Stimulated activated effector memory CD8-positive, alpha-beta T cell treated with anti-CD3 and anti-CD28 coated beads, Interleukin-12 subunit alpha, Interleukin-12 subunit beta, amount 100 ng/mL, for 72 hours (primary cell): ENCODE measurements around the gene HABP4.

Experiments used
- ATAC-seq: fragments of 150-1000 bp; cut with Tn5 transposase; 2 replicates; pipeline ENCODE4 v1.10.0; 2021
- DNase-seq, 2 donors: peaks; one replicate each; pipeline ENCODE4 v3.0.0; 2021 to 2022; ENCODE audit warnings: low spot score in 2 of 2
- H3K27ac Mint-ChIP-seq: one replicate; pipeline ENCODE4 v1.8.0; 2022; ENCODE audit warnings: mild to moderate bottlenecking, mixed read lengths
- H3K36me3 Mint-ChIP-seq: one replicate; pipeline ENCODE4 v1.8.0; 2022; ENCODE audit warnings: mild to moderate bottlenecking, mixed read lengths
- H3K4me1 Mint-ChIP-seq: one replicate; pipeline ENCODE4 v1.8.0; 2022; ENCODE audit warnings: mixed read lengths
- H3K4me3 Mint-ChIP-seq: one replicate; pipeline ENCODE4 v1.8.0; 2022; ENCODE audit warnings: mild to moderate bottlenecking, mixed read lengths
- H3K9me3 Mint-ChIP-seq: one replicate; pipeline ENCODE4 v1.8.0; 2022; ENCODE audit warnings: mixed read lengths

The HABP4 gene

GRCh38 chr9:96482476-96482875 is 32.5 kb downstream of the HABP4 start:
- DNase-seq, result no peak
- H3K27ac Mint-ChIP-seq, result no peak overlapping the region
- peaks cover 36% of the 10 kb centered on the region for H3K36me3 Mint-ChIP-seq
- peaks cover 34% of the 10 kb centered on the region for H3K4me1 Mint-ChIP-seq
- H3K9me3 Mint-ChIP-seq, result no peaks in the 10 kb centered on the region
- H3K4me3 Mint-ChIP-seq, result no peak overlapping the region
- no peak for ATAC-seq

GRCh38 chr9:96483197-96483596 is 33.2 kb downstream of the HABP4 start:
- Mint-ChIP-seq H3K36me3 (peaks cover 41% of the 10 kb centered on the region), H3K27ac (no peak overlapping the region), H3K4me1 (peaks cover 27% of the 10 kb centered on the region), H3K4me3 (no peak overlapping the region), H3K9me3 (no peaks in the 10 kb centered on the region)
- DNase-seq (no peak), ATAC-seq (no peak)

- Mint-ChIP-seq H3K27ac (peak overlapping the region; percentile 50), H3K9me3 (no peaks in the 10 kb centered on the region), H3K4me3 (no peak overlapping the region), H3K36me3 (peaks cover 38% of the 10 kb centered on the region), H3K4me1 (peaks cover 21% of the 10 kb centered on the region)
- DNase-seq (no peak), ATAC-seq (no peak)
Measured at GRCh38 chr9:96483733-96484390, 33.9 kb downstream of the HABP4 start.

GRCh38 chr9:96484521-96484931 is 34.6 kb downstream of the HABP4 start:
- Mint-ChIP-seq H3K36me3 (peaks cover 41% of the 10 kb centered on the region), H3K4me1 (peaks cover 20% of the 10 kb centered on the region), H3K27ac (peak overlapping the region; percentile 50), H3K4me3 (no peak overlapping the region), H3K9me3 (no peaks in the 10 kb centered on the region)
- ATAC-seq (peak; percentile 88), DNase-seq (no peak)

- H3K36me3 Mint-ChIP-seq, result peaks cover 49% of the 10 kb centered on the region
- H3K4me1 Mint-ChIP-seq, result peaks cover 20% of the 10 kb centered on the region
- ATAC-seq, result no peak
- H3K9me3 Mint-ChIP-seq, result no peaks in the 10 kb centered on the region
- H3K4me3 Mint-ChIP-seq, result no peak overlapping the region
- H3K27ac Mint-ChIP-seq, result no peak overlapping the region
- no peak for DNase-seq
Measured at GRCh38 chr9:96485280-96485679, 35.3 kb downstream of the HABP4 start.

- no peak overlapping the region for H3K4me3 Mint-ChIP-seq
- peaks cover 21% of the 10 kb centered on the region for H3K4me1 Mint-ChIP-seq
- DNase-seq (no peak), ATAC-seq (no peak)
- no peak overlapping the region for H3K27ac Mint-ChIP-seq
- peaks cover 61% of the 10 kb centered on the region for H3K36me3 Mint-ChIP-seq
- no peaks in the 10 kb centered on the region for H3K9me3 Mint-ChIP-seq
Measured at GRCh38 chr9:96486386-96487028, 36.5 kb downstream of the HABP4 start.

- no peak overlapping the region for H3K4me3 Mint-ChIP-seq
- H3K27ac Mint-ChIP-seq, result no peak overlapping the region
- no peak for ATAC-seq
- DNase-seq, result no peak
- H3K4me1 Mint-ChIP-seq, result peaks cover 25% of the 10 kb centered on the region
- no peaks in the 10 kb centered on the region for H3K9me3 Mint-ChIP-seq
- peaks cover 66% of the 10 kb centered on the region for H3K36me3 Mint-ChIP-seq
Measured at GRCh38 chr9:96487029-96487396, 37.0 kb downstream of the HABP4 start.

GRCh38 chr9:96487949-96488348 is 38.0 kb downstream of the HABP4 start:
- H3K4me1 Mint-ChIP-seq, result peaks cover 17% of the 10 kb centered on the region
- no peak overlapping the region for H3K4me3 Mint-ChIP-seq
- no peak overlapping the region for H3K27ac Mint-ChIP-seq
- no peak for ATAC-seq
- peaks cover 66% of the 10 kb centered on the region for H3K36me3 Mint-ChIP-seq
- no peak for DNase-seq
- H3K9me3 Mint-ChIP-seq, result no peaks in the 10 kb centered on the region

GRCh38 chr9:96489482-96489979 is 39.6 kb downstream of the HABP4 start:
- Mint-ChIP-seq H3K9me3 (no peaks in the 10 kb centered on the region), H3K36me3 (peaks cover 65% of the 10 kb centered on the region), H3K27ac (peak overlapping the region; percentile 40), H3K4me1 (peaks cover 6% of the 10 kb centered on the region), H3K4me3 (no peak overlapping the region)
- no peak for ATAC-seq
- DNase-seq, result no peak

- Mint-ChIP-seq H3K4me1 (peaks cover 6% of the 10 kb centered on the region), H3K36me3 (peaks cover 54% of the 10 kb centered on the region), H3K4me3 (no peak overlapping the region), H3K9me3 (no peaks in the 10 kb centered on the region), H3K27ac (no peak overlapping the region)
- ATAC-seq, result no peak
- no peak for DNase-seq
Measured at GRCh38 chr9:96490534-96491078, 40.6 kb downstream of the HABP4 start.

- H3K4me1 Mint-ChIP-seq, result peaks cover 6% of the 10 kb centered on the region
Measured at GRCh38 chr9:96491079-96491879, 41.3 kb downstream of the HABP4 start.

GRCh38 chr9:96491880-96492525 is 42.0 kb downstream of the HABP4 start:
- DNase-seq (no peak), ATAC-seq (no peak)
- peaks cover 6% of the 10 kb centered on the region for H3K4me1 Mint-ChIP-seq
- peaks cover 44% of the 10 kb centered on the region for H3K36me3 Mint-ChIP-seq
- H3K27ac Mint-ChIP-seq, result peak overlapping the region; percentile 78
- H3K9me3 Mint-ChIP-seq, result no peaks in the 10 kb centered on the region
- H3K4me3 Mint-ChIP-seq, result no peak overlapping the region

More at GRCh38 chr9:96491079-96491879, 41.3 kb downstream of the HABP4 start:
- Mint-ChIP-seq H3K36me3 (peaks cover 50% of the 10 kb centered on the region), H3K9me3 (no peaks in the 10 kb centered on the region), H3K4me3 (no peak overlapping the region), H3K27ac (peak overlapping the region; percentile 78)
- DNase-seq (no peak), ATAC-seq (peak; percentile 80)

- no peaks in the 10 kb centered on the region for H3K9me3 Mint-ChIP-seq
- peaks cover 6% of the 10 kb centered on the region for H3K4me1 Mint-ChIP-seq
- peaks cover 33% of the 10 kb centered on the region for H3K36me3 Mint-ChIP-seq
- H3K27ac Mint-ChIP-seq, result no peak overlapping the region
- DNase-seq (no peak), ATAC-seq (no peak)
- no peak overlapping the region for H3K4me3 Mint-ChIP-seq
Measured at GRCh38 chr9:96492993-96493531, 43.1 kb downstream of the HABP4 start.

GRCh38 chr9:96493757-96494156 is 43.8 kb downstream of the HABP4 start:
- no peak for ATAC-seq
- H3K36me3 Mint-ChIP-seq, result peaks cover 28% of the 10 kb centered on the region

More at GRCh38 chr9:96493757-96494156, 43.8 kb downstream of the HABP4 start:
- no peak overlapping the region for H3K4me3 Mint-ChIP-seq
- H3K27ac Mint-ChIP-seq, result no peak overlapping the region
- peaks cover 6% of the 10 kb centered on the region for H3K4me1 Mint-ChIP-seq
- no peak for DNase-seq
- H3K9me3 Mint-ChIP-seq, result no peaks in the 10 kb centered on the region
